Umbilical cord (tissue), 2 donors: Measurements from ENCODE around the gene CNGB1. TPM values are rescaled to one million over a fixed set of nuclear protein-coding genes. Genes with fewer than 3 reads are reported as not detected.
A peak's percentile ranks its signal among the peaks of the same experiment; 100 is the strongest.
"Not testable (repeated sequence)": the region's sequence is repeated elsewhere in the genome, so short reads cannot be mapped to it uniquely, and the experiment has no call there.

Source experiments
- DNase-seq: peaks from one replicate; pipeline ENCODE4 v3.0.0-alpha.2; 2015; ENCODE audit warnings: low spot score
- total RNA-seq: library from RNA; depleted of rRNA; stranded (reverse); fragments of >200 nt; gene quantifications from one replicate; pipeline ENCODE4 v1.2.3, GENCODE V29; 2014; ENCODE audit warnings: low replicate concordance; ENCODE audit not compliant: insufficient read depth

CNGB1 gene
- total RNA-seq, 1 donor from 2014 or later, result 0.72 TPM

DNA sequence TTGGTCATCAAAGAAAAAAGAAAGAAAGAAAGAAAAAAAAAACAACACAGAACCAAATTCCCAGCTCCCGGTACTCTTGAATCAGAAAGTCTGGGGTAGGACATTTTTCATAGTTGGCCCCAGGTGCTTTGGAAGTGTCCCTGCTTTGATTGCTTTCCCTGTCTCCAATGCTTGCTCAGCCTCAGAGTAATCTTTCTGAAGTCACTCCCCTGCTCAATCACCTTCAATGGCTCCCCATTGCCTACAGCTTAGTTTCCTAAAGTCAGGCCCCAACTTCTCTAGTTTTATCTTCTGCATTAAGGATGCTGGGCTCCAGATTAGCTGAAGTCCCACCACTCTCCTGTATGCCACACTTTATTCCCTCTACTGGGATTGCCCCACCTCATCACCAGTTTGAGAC is 17.1 kb downstream of the CNGB1 start:
- DNase-seq, result no peak

DNA sequence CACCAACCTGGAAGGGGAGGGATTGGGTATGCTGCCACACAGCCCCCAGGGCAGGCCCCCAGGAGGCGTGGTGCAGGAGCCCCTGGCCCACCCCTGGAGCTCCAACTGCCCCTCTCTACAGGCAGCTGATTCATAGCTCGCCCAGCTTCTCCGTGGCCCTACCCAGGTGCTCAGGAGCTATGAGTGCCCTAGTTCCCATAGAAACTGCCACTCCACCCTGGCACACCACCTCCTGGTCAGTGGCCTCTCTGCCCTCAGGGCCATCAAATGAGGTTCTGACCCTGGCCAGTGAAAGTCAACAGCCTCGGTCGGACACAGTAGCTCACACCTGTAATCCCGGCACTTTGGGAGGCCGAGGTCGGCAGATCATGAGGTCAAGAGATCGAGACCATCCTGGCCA is 18.0 kb downstream of the CNGB1 start:
- DNase-seq, result no peak

DNA sequence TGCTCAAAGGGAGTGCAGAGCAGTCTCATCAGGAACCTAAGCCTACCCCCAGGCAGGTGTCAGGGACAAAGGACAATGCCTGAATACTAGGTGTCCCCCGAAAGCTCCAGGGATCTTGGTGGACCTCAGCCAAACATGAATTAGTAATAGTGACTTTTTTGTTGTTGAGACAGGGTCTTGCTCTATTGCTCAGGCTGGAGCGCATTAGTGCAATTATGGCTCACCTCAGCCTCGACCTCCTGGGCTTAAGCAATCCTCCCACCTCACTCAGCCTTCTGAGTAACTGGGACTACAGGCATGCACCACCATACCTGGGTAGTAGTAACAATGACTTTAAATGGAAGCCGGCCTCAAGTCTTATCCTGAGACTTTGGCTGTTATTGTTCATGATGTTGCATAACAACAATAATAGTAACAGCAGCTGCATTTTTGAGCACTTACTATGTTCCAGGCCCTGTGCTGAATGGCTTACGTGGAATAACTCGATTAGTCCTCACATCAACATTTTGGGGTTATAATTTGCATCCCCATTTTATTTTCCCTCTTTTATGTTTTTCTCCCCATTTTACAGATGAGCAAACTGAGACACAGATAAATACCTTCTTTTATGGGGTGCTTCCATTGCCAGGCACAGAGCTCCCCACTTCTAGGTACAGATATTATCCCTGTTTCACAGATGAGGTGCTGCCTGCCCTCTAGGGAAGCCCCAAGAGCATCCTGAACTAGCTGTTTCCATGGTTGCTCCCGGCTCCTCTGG is 19.5 kb downstream of the CNGB1 start:
- no peak for DNase-seq

DNA sequence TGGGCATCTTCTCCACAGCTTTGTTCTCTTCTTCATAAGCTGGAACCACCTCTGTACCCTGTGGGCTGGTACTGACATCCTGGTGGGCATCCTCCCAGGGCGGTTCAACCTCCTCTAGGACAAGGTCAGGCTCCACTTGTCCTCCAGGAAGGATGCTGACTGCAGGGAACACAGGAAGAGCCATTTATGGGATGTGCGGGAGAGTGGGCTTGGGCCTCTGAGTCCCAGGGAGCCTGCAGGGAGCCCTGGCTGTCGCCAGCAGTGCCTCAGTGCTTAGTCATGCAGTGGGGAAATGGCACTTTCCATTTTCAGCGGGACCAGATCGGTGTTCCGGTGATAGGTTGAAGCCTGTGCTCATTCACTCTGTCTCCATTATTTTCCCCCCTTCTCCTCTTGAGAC is 20.5 kb downstream of the CNGB1 start:
- DNase-seq, result no peak

DNA sequence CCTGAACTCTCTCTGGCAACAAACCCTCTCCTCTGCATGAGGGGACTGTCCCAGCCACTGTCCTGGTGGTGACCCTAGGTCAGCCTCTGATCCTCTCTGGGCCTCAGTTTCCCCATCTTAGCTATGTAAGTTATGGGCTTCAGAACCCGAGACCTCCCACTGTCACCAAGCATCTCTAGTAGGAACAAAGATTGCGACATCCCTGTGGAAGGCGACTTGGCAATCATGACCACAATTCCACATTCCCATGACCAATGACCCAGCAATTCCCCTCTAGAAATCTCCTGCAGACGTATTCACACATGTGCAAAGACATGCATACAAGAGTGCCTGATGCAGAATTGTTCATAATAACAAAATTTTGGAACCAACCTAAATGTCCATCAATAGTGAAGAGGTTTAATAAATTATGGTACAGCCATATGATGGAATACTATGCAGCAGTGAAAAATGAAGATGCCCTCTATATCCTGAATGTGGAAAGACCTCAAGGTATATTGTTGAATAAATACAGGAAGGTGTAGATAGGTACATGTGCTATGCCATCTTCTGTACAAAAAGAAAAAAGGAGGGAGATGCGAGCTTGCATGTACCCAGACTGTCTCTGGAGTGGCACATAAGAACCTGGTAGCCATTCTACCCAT is 21.2 kb downstream of the CNGB1 start:
- DNase-seq, result no peak

DNA sequence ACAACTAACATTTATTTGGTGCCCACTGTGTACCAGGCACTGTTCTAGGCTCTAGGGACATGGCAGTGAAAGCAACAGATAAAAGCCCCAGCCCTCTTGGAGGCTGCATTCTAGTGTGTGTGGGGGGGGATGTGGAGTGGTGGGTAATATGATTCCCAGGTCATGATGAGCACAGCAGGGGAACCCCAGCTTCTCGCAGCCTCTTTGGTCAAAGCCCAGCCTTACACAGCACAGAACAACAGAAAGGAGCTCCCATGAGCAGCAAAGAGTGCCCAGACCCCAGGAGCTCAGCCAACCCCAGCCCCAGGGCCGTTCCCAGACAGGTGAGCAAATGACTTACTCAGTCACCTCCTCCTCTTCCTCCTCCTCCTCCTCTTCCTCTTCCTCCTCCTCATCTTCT is 21.9 kb downstream of the CNGB1 start:
- DNase-seq, result no peak

DNA sequence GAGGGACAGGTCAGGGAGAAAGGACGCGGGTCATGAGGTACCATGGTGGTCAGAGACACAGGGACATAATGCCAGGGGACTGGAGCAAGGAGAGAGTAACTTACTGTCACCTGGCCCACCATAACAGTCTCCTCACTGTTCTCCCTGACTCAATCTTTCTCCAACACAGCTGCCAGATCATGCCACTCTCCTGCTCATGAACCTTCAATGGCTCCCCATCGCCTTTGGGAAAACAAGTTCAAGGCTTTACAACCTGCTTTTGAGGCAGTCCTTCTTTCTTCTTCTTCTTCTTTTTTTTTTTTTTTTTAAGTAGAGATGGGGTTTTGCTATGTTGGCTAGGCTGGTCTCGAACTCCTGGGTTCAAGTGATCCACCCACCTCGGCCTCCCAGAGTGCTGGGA is 22.9 kb downstream of the CNGB1 start:
- DNase-seq, result no peak

DNA sequence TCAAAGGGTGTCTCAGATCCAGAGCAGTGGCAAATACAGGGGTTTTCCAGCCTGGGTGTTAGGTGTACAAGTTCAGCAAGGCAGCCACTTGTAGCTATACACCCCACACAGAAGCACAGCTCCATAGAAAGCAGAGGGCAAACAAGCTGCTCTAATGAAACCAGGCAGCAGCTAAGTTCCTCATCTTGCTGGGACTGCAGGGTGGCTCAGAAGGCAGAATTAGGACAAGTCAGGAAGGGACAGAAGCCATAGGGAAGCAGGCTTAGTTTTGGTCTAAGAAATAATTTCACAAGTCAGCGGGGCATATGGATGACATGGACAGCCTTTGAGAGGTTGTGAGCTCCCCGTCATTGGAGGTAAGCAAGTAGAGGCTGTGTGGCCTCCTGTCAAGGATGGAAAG is 23.7 kb downstream of the CNGB1 start:
- DNase-seq, result no peak

DNA sequence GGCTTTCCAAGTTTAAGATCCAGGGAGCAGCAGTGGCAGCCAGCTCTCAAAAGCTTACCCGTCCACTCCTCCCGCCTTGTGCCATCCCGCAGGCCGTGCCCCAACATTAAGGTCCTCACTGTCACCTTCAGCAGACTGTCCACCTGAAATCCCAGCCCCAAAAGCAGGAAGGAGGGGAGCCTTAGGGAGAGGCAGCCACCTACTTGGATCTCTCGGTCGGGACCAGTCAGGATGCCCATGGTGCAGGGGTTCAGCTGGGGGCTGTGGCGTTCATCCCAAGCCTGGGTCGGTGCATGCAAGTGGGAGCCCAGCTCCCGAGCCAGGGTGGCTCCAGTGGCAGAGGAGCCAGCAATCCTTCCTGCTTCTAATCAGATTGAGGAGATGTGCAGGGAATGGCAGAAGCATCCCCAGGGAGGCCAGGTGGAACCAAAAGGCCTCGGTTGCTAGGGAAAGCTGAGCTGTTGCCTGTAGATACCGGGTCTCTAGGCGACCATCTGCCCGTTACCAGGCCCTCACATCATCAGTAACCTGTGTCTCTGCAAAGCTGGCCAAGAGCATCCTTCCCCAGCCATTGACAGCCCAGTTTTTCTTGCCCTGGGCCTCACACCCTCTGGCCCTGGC is 24.6 kb downstream of the CNGB1 start:
- no peak for DNase-seq

DNA sequence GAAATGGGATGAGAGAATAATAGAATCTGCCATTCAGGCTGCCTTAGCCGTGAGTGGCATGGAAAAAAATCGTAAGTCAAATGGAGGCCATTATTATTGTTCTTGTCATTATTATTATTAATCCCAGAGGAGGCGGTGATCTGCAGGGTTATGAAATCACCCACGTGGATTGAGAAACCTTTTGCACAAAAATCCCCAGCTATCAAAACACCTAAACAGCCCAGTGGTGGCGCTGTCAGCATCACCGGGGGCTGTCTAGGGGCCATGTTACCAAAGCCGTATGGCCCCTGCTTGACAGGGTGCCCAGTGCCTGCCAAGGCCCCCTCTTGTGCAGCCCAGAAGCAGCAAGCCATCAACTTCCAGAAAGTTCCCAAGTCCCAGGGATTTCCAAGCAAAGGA is 25.2 kb downstream of the CNGB1 start:
- DNase-seq, result no peak

DNA sequence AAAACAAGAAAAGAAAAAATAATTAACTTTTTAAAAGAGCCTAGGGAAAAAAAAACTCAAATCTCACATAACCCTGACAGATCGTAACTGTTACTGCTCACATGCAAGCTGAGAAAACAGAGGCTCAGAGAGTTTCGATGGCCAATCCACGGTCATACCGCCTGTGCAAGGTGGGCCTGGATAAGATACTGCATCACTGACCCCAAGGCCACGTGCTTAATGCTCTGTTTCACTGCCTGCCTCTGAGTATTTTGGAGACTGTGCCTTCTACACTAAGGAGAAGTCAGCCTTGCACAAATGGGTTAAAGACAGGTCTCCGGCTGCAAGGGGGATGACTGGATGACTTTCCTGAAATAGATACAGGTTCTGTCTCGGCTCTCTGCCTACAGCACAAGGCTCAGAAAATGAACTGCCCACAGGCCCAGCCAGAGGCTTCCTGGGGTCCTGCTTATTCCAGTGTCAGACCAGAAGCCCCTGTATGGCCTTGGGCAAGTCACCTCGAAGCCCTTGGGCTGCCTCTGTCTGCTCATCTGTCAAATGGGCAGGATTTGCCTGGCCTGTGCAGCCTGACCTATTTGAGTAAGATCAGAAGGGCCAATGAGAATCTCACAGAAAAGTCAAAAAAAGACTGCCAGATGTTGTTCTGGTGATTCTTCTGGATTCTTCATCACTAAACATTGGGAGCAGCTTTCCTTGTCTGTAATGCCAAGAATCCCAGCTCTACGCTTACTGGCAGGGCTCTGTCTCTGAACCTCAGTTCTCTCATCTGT is 25.8 kb downstream of the CNGB1 start:
- DNase-seq, result no peak

DNA sequence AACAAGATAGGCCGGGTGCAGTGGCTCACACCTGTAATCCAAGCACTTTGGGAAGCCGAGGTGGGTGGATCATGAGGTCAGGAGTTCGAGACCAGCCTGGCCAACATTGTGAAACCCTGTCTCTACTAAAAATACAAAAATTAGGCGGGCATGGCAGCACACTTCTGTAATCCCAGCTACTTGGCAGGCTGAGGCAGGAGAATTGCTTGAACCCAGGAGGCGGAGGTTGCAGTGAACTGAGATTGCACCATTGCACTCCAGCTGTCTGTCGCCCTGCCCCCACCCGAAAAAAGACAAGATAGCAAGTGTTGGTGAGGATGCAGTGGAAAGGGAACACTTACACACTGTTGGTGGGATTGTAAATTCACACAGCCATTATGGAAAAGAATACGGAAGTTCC is 27.5 kb downstream of the CNGB1 start:
- not testable (repeated sequence) for DNase-seq

DNA sequence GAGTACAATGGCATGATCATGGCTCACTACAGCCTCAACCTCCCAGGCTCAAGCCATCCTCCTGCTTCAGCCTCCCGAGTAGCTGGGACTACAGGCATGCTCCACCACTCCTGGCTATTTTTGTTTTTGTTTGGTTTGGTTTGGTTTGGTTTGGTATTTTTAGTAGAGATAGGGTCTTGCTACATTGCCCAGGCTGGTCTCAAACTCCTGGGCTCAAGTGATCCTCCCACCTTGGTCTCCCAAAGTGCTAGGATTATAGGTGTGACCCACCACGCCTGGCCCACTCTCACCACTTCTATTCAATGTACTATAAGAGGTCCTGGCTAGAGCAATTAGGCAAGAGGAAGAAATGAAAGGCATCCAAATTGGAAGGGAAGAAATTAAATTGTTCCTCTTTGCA is 29.0 kb downstream of the CNGB1 start:
- DNase-seq, result not testable (repeated sequence)

DNA sequence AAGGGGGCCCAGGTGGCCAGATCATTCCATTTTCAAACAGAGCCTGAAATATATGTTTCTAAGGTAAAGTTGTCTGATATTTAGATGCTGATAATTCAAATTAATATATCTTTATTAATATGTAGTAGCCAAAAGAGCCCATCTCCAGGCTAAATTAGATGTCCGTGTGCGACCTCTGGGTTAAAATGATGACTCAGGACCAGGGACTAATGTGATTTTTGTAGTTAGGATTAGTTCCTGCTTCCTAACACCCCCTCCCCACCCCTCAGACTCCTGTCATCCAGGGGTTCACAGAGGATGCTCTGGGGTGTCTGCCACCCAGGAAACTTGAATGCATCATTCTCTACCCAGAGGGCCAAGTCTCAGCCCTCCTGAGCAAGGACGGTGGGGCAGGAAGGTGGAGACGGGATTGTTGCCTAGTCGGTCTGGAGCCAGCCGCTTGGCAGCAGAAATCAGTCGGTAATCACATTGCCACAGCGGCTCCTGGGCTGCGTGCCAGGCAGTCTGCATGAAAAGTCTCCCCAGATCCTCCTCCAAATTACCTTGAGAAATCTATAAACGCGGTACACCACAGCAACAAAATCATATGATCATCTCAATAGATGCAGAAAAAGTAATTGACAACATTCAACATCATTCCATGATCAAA is 29.8 kb downstream of the CNGB1 start:
- DNase-seq, result no peak

DNA sequence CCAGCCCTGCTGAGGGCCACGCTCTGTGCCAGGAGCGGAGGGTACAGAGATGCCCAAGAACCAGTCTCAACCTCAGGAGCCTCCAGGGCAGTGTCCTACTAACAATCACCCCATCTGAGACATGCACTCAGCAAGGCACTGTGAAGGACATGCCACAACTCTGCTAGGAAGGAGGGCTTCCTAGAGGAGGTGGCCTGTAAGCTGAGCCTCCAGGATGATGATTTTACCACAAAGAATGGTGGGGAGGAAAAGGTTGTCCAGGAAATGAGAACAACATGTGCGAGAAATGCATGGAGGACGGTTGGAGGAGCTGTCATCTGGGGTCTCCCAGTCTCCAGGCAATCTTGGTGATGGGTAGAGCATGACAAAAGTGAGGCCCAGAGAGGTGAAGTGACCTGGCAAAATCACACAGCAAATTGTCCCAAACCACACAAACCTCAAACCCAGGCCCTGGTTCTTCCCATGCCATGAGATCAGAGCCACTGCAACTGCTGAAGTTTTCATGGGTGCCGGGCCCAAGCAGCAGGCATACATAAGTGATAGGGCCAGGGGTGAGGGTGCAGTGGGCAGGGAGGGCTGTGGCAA is 30.5 kb downstream of the CNGB1 start:
- no peak for DNase-seq

DNA sequence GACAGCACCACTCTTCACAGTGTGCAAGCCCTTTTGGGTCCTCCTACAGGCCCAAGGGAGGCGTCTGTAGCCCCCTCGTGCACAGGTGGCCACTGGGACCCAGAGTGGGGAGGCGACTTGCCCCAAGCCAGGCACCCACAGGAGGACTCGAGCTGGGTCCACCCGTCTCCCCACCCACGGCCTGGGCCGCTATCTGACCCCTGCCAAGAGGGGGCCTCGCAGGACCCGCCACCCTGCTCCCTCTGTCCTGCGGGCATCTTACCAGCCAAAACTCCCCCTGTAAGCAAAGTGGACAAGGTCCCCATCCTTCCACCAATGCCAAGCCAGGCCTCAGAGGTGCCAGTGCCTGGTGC is 31.1 kb downstream of the CNGB1 start:
- DNase-seq, result no peak

DNA sequence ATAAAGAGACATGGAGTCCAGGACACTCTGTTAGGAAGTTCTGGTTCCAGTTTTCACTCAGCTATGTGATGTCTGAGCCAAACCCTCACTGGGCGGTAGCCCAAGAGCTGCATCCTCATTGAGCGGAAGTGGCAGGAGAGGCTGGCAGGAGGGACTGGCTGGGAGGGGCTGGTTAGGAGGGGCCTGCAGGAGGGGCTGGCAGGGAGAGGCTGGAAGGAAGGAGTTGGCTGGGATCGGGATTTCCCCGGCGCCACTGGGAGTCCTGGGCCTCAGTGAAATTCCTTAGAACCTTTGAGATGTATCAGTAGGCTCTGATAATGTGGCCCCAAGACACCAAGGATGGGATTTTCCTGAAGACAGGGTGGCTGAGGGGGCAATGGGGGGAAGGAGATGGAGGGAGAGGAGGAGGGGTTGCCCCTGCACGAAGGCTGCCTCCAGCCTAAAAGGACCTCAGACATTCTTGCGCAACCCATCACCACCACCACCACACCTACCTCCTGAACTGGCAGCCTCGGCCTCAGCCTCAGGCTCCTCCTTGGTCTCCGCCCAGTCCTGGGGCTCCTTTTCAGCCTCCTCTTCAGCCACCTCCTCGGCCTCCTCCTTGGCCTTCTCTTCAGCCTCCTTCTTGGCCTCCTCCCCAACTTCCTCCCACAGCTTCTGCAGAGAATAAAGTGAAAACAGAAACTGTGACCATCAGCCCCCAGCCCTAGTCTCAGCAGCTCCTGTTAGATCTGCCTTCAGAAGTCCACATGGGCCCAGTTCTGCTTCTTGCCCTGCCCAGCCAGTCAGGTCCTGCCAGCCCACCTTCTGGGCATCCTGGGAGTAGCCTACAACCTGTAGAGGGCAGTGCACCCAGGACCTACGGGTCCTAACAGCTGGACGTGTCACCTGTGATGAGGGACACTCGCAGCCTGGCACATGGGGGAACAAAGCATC is 31.7 kb downstream of the CNGB1 start:
- DNase-seq, result peak; percentile 95

DNA sequence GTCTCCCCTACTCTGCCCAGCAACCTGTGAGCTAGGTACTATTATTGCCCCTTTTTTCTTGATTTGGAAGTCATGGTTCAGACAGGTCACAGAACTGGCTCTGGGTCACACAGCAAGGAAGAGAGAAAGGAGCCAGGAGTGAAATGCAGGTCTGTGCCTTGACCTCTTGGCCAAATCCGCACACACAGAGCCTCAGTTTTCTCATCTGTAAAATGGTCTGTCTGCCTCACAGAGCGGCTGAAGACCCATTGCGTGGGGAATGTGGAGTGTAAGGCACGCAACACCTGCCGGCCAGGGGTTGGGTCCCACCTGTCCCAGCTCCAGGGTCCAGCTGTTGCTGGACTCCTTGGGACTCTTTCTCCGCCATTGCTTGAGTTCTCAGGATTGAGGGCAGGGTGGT is 32.4 kb downstream of the CNGB1 start:
- DNase-seq, result no peak

DNA sequence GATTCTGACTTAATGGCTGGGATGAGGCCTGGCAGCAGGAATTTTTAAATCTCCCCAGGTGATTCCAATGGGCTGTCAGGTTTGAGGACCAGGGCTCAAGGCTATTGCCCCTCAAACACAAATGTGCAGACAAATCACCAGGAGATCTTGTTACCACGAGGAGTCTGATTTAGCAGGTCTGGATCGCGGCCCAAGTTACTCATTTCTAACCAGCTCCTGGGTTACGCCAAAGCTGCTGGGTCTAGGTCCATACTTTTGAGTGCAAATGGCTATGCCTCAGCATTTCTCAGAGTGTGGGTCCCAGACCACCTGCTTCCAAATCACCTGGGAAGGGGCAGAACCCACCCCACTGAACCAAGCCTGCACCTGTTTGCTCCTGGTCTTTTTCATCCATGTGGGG is 33.1 kb downstream of the CNGB1 start:
- DNase-seq, result no peak

DNA sequence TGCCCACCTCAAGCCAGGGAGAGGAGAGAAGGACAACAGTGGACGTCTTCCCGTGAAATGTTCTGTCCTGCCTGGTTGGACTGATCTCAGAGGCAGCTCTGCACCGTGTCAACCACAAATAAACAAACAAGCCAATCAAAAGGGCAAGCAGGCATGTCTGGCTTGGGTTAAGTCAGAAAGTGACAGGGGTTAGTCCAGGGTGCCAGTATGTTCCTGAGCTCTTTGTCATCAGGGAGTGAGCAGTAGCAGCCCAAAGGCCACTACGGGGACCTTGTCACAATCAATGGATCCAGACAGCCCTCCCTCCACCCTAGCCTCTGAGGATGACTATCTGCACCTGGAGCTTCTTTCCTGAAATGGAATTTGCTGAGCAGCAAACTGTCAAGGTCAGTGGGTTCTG is 35.0 kb downstream of the CNGB1 start:
- DNase-seq, result no peak
